RWPE2 (cell line): ENCODE measurements around the gene ATP2A3.

Experiments used
- ATAC-seq: fragments of 200-7000 bp; cut with Tn5 transposase; 3 replicates; pipeline ENCODE4 v1.9.1; 2021; ENCODE audit warnings: low read depth
- DNase-seq: peaks from one replicate; pipeline ENCODE4 v3.0.0-alpha.2; 2020; ENCODE audit warnings: low spot score
- H3K27ac ChIP-seq: fragments of 450-650 bp; 2 replicates; pipeline ENCODE4 v1.5.1; 2017; ENCODE audit warnings: mild to moderate bottlenecking; ENCODE audit not compliant: poor library complexity, severe bottlenecking
- H3K27me3 ChIP-seq: fragments of 250-450 bp; sonication (Bioruptor Pico); 2 replicates; pipeline ENCODE4 v1.5.1; 2021; ENCODE audit warnings: mild to moderate bottlenecking, moderate library complexity; ENCODE audit not compliant: insufficient read depth, poor library complexity, severe bottlenecking
- H3K36me3 ChIP-seq: fragments of 250-450 bp; sonication (Bioruptor Pico); 2 replicates; pipeline ENCODE4 v1.5.1; 2020; ENCODE audit warnings: low read depth, mild to moderate bottlenecking, moderate library complexity
- H3K4me1 ChIP-seq: fragments of 250-450 bp; sonication (Bioruptor Pico); 2 replicates; pipeline ENCODE4 v1.5.1; 2021; ENCODE audit warnings: mild to moderate bottlenecking, moderate library complexity; ENCODE audit not compliant: insufficient read depth, poor library complexity, severe bottlenecking
- H3K4me3 ChIP-seq: fragments of 250-450 bp; sonication (Bioruptor Pico); 2 replicates; pipeline ENCODE4 v1.5.1; 2021; ENCODE audit warnings: mild to moderate bottlenecking, moderate library complexity; ENCODE audit not compliant: severe bottlenecking
- H3K9me3 ChIP-seq: fragments of 250-450 bp; sonication (Bioruptor Pico); 2 replicates; pipeline ENCODE4 v1.5.1; 2021; ENCODE audit warnings: mild to moderate bottlenecking, moderate library complexity; ENCODE audit not compliant: severe bottlenecking
- TF ChIP-seq, protein P1 (sequence below): fragments of 450-650 bp; IDR thresholded peaks from one replicate; pipeline ENCODE4 v1.5.1; 2017; ENCODE audit warnings: mild to moderate bottlenecking, moderate library complexity; ENCODE audit not compliant: poor library complexity, severe bottlenecking

The ATP2A3 gene

DNA sequence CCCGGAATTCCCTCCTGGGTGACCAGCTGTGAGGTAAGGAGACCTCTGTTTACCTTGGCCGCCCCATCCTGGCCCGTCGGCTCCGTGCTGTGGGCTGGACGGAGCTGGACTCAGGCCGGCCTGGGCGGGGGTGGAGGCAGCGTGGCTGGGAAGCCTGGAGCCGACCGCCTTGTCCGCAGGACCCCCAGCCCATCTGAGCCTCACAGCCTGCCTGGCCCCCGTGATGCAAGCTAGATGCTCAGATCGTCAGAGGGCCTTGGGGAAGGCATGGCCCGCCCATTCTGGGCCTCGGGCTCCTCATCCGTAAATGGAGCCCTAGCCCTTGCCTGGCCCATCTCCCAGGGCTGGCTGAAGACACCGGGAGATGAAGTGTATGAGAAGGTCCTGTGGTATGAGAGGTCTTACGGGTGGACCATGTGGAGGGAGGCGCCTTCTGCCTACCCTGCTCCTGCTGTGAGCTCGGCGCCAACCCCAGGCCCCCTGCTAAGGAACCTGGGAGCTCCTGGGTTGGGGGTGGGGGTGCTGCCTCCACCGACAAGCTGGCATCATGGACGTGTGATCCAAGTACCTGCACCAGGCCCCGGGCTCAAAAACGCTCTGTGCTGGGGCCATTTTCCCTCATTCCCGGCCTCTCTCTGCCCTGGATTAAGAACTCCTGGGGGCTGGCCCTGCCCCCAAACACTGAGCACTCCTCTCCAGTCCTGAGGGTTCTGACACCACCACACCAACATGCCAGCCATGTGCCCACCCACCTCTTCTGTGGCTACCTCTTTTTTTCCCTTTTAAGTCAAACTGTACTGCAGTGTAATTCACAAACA is 42.5 kb downstream of the ATP2A3 start:
- Histone ChIP-seq H3K27ac (no peak overlapping the region), H3K4me3 (no peak overlapping the region), H3K9me3 (no peaks in the 10 kb centered on the region), H3K4me1 (no peaks in the 10 kb centered on the region), H3K27me3 (no peaks in the 10 kb centered on the region), H3K36me3 (no peaks in the 10 kb centered on the region)
- ATAC-seq (no peak), DNase-seq (no peak)
- TF ChIP-seq, protein P1, sequence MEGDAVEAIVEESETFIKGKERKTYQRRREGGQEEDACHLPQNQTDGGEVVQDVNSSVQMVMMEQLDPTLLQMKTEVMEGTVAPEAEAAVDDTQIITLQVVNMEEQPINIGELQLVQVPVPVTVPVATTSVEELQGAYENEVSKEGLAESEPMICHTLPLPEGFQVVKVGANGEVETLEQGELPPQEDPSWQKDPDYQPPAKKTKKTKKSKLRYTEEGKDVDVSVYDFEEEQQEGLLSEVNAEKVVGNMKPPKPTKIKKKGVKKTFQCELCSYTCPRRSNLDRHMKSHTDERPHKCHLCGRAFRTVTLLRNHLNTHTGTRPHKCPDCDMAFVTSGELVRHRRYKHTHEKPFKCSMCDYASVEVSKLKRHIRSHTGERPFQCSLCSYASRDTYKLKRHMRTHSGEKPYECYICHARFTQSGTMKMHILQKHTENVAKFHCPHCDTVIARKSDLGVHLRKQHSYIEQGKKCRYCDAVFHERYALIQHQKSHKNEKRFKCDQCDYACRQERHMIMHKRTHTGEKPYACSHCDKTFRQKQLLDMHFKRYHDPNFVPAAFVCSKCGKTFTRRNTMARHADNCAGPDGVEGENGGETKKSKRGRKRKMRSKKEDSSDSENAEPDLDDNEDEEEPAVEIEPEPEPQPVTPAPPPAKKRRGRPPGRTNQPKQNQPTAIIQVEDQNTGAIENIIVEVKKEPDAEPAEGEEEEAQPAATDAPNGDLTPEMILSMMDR = no peak

DNA sequence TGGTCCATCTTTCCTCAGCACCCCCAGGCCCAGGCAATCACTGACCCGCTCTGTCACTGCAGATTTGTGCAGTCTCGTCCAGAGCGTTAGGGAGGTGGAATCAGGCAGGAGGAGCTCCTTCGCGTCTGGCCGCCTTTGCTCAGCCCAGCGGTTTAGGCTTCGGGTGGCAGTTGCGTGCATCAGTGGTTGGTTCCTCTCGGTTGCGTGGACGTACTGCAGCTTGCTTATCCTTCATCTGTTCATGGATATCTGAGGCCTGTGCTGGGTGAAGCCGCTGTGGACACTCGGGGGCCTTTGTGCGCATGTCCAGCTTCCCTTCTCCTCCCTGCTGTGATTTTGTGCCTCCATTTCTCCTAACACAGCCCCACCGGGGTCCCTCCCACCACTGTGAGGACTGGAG is 43.2 kb downstream of the ATP2A3 start:
- H3K36me3 ChIP-seq = no peaks in the 10 kb centered on the region
- TF ChIP-seq, protein P1 = no peak
- no peaks in the 10 kb centered on the region for H3K4me1 ChIP-seq
- H3K4me3 ChIP-seq = no peak overlapping the region
- no peak overlapping the region for H3K27ac ChIP-seq
- ATAC-seq (no peak), DNase-seq (no peak)
- H3K9me3 ChIP-seq = no peaks in the 10 kb centered on the region
- H3K27me3 ChIP-seq = no peaks in the 10 kb centered on the region

DNA sequence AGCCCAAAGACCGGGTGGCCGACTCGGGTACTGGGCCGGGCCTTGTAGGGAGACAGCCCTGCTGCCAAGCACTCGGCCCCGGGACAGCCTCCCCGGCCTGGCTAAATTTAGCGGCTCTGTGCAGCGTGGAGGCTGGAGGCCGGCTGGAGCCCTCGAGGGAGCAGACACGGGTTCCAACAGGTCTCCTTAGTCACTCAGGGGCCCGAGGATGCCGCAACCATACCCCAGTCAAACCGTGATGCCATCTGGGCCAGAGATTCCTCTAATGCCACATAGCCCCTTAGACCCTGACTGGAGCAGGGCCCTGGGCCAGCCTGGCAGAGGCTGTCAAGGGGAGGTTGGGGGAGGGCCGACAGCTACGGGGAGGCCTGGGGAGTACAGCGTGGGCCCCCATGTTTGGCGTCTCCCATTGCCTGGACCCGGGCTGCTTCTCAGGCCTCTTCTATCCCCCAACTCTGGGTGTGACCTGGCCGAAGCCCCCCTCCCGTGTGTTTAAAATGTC is 45.1 kb downstream of the ATP2A3 start:
- ATAC-seq (no peak), DNase-seq (no peak)
- Histone ChIP-seq H3K4me3 (no peak overlapping the region), H3K9me3 (no peaks in the 10 kb centered on the region), H3K36me3 (no peaks in the 10 kb centered on the region), H3K4me1 (no peaks in the 10 kb centered on the region), H3K27me3 (no peaks in the 10 kb centered on the region), H3K27ac (no peak overlapping the region)
- TF ChIP-seq, protein P1 = no peak

DNA sequence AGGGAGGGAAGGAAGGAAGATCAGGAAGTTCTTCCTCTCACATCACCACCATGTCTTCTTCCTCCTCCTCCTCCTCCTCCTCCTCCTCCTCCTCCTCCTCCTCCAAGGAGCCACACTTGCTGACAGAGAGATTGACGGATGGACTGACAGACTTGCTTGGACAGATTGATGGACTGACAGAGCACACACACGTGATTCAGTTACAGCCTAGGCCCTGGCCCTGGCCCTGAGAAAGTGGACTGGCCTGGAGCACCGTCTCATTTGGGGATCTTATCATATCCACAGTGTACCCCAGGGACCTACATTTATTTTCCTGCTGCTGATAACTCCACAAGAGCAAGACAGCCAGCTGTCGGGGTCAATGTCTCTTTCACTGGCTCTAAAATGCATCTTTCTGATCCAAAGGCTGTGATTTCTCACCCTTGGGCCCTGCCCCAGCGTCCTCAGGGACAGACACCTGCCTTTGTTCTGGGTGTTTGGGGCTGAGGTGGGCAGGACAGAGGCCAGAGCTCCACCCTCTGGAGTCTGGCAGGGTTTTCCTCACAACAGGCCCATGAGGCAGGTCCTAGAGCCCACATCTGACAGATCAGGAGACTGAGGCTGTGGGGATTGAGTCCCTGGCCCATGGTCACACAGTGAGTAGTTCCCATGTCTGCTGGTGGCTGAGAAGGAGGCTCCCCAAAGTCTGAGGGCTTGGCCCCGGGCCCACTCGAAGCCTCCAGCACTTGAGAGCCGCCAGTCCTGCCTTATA is 45.7 kb downstream of the ATP2A3 start:
- Histone ChIP-seq H3K27me3 (no peaks in the 10 kb centered on the region), H3K4me1 (no peaks in the 10 kb centered on the region), H3K4me3 (no peak overlapping the region), H3K36me3 (no peaks in the 10 kb centered on the region), H3K27ac (no peak overlapping the region), H3K9me3 (no peaks in the 10 kb centered on the region)
- ATAC-seq (no peak), DNase-seq (no peak)
- TF ChIP-seq, protein P1 = no peak
